C4-2B (cell line): ENCODE results near the gene PIK3R5.
"Not testable (repeated sequence)": the region's sequence is repeated elsewhere in the genome, so short reads cannot be mapped to it uniquely, and the experiment has no call there.

Experiments used
- H3K27ac ChIP-seq: fragments of 450-650 bp; 2 replicates; pipeline ENCODE4 v1.5.1; 2017
- ZFX ChIP-seq: fragments of 450-650 bp; IDR thresholded peaks from 2 replicates; pipeline ENCODE4 v1.6.1; 2017
- TF ChIP-seq, protein P1 (sequence below): fragments of 450-650 bp; conservative IDR thresholded peaks from 2 replicates; pipeline ENCODE4 v1.5.1; 2017; ENCODE audit warnings: mild to moderate bottlenecking

PIK3R5 gene

DNA sequence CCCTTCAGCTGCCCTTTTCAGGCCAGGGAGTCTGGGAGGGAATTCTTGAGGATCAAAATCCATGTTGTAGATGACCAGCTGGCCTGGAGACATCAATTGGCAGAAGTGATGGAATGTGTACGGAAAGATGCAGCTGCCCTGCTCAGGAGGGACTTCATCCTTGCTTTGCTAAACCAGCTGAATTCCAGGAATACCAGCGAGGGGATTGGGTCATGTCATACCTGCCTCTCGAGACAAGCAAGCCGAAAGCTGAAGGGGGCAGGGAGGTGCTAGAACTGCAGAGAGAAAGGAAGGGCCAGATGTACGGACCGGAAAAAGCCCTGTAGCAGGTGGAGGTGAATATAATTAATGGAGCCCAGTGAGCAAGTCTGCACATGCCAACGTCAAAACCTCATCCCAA lies 30.2 kb upstream of the PIK3R5 start:
- TF ChIP-seq, protein P1, sequence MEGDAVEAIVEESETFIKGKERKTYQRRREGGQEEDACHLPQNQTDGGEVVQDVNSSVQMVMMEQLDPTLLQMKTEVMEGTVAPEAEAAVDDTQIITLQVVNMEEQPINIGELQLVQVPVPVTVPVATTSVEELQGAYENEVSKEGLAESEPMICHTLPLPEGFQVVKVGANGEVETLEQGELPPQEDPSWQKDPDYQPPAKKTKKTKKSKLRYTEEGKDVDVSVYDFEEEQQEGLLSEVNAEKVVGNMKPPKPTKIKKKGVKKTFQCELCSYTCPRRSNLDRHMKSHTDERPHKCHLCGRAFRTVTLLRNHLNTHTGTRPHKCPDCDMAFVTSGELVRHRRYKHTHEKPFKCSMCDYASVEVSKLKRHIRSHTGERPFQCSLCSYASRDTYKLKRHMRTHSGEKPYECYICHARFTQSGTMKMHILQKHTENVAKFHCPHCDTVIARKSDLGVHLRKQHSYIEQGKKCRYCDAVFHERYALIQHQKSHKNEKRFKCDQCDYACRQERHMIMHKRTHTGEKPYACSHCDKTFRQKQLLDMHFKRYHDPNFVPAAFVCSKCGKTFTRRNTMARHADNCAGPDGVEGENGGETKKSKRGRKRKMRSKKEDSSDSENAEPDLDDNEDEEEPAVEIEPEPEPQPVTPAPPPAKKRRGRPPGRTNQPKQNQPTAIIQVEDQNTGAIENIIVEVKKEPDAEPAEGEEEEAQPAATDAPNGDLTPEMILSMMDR = no peak
- TF ChIP-seq ZFX = no peak

DNA sequence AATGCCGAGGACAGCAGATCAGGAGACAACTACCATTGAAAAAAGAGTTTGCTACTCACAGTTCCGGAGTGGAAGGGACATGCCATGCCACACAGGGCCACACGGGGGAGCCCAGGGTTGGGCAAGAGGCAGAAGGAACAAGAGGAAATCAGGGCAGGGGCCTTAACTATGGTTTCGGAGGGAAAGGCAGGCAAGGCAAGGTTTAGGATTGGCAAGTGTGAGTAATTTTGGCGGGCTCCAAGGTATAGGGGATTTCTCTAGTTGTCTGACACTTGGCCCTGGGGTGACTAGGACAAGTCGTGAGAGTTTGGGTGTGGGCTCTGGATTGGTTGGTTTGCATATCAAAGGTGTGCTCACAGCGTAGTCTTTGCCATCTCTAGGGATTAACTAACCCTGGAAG lies 28.8 kb upstream of the PIK3R5 start:
- TF ChIP-seq, protein P1 = peak; percentile 89
- TF ChIP-seq ZFX = no peak
- no peak overlapping the region for H3K27ac ChIP-seq

More for the DNA sequence above, 30.2 kb upstream of the PIK3R5 start:
- no peak overlapping the region for H3K27ac ChIP-seq

DNA sequence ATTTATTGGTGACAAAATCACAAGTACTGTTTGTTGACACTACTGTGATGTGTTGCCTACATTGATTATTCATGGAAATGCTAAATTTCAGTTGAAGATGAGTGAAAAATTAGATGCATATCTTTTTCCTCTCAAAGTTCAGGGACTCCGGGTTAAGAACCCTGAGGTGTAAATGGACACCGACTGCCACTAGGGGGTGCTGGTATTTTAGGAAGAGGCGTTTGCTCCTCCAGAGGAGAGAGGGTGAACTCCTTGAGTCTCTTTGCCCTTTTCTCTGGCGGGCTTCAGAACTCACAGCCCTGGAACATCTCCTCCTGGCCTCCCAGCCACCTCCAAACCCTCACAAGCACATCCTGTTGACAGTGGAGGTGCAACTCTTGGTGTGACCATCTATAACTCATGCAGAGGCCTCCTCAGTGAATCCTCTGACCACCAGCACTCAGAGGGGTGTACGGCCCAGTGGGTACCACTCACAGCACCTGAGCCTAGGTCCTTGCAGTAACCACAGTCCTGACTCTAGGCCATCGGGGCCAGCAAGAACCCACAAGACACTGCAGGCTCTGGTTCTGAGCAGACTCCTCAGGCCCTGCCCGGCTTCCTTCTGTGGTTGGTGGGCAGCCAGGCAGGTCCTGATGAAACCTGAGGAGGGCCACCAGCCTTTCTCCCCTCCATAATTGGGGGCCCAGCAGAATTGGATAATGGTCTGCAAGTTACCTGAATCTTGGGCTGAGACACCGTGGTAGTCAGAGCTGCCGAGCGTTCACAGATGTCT lies 26.2 kb upstream of the PIK3R5 start:
- TF ChIP-seq, protein P1 = peak; percentile 93
- TF ChIP-seq ZFX = no peak
- no peak overlapping the region for H3K27ac ChIP-seq

DNA sequence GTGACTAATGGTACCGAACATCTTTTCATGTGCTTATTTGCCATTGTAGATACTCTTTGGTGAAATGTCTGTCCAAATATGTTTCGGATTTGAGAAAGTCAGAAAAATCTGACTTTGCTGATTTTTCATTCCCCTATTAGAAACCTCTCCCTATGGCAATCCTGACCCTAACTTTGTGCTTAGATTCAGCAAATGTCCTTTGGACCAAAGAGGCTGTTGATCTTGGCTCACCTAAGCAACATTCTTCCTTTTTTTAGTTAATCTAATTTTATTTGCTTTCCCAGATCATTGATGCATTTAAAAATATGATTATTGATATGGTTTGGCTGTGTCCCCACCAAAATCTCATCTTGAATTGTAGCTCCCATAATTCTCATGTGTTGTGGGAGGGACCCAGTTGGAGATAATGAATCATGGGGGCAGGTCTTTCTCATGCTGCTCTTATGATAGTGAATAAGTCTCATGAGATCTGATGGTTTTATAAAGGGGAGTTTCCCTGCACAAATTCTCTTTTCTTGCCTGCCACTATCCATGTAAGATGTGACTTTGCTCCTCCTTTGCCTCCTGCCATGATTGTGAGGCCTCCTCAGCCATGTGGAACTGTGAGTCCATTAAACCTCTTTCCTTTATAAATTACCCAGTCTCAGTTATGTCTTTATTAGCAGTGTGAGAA lies 22.9 kb upstream of the PIK3R5 start:
- H3K27ac ChIP-seq = not testable (repeated sequence)

DNA sequence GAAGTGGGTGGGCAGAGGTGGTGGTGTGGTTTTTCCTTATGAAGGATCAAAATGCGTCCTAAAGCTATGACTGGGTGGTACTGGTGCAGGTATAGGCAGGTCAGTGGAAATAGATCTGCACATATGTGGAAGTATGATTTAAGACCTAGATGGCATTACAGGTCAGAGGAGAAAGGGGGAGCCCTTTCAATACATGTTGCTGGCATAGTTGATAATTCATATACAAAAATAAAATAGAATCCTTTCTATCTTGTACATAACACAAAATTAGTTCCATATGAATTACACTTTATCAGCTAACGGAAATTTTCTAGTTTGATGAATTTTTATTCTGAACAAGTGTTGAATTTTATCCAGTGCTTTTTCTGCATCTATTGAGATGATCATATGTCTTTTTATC lies 20.8 kb upstream of the PIK3R5 start:
- TF ChIP-seq ZFX = no peak
- TF ChIP-seq, protein P1 = peak; percentile 38
- H3K27ac ChIP-seq = no peak overlapping the region

DNA sequence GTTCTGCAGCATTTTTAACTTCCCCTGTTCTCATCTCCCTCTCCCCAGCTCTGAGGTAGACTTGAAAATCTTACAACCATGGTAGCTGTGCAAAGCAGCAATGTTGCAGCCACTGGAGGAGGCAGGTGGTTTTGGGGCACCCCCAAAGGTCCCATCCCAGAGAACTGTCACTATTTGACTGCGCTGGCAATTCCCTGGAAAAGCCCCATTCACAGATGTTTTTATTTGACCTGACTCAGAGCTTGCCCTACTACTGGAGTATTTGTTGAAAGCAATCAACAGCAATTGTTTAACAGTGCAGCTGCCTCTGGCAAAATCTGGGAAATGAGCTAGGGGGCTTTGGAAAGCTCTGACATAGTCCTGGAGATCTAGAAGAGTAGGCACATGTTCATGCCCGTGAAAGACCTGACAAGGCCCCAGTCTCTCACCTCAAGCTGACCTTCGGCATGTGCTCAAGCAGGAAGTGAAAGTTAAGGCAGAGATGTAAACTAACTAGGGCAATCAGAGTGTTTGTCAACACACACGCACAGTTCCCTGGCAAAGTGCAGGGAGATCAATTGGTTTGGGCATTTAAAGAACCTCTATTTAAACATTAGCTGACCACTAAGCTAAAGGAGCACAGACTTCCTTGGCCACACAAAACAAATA lies 19.7 kb upstream of the PIK3R5 start:
- peak; percentile 43; the same call in 1 of the 2 replicates for TF ChIP-seq ZFX
- TF ChIP-seq, protein P1 = no peak
- peak overlapping the region; percentile 43; the same call in 1 of the 2 replicates for H3K27ac ChIP-seq

DNA sequence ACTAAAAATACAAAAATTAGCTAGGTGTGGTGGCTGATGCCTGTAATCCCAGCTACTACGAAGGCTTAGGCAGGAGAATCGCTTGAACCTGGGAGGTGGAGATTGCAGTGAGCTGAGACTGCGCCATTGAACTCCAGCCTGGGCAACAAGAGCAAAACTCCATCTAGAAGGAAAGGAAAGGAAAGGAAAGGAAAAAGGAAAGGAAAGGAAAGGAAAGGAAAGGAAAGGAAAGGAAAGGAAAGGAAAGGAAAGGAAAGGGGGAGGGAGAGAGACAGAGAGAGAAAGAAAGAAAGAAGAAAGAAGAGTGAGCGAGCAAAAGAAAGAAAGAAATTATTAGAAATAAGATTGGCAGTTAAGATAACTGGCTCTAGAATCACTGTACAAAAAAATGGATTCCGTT lies 18.7 kb upstream of the PIK3R5 start:
- H3K27ac ChIP-seq = not testable (repeated sequence)

DNA sequence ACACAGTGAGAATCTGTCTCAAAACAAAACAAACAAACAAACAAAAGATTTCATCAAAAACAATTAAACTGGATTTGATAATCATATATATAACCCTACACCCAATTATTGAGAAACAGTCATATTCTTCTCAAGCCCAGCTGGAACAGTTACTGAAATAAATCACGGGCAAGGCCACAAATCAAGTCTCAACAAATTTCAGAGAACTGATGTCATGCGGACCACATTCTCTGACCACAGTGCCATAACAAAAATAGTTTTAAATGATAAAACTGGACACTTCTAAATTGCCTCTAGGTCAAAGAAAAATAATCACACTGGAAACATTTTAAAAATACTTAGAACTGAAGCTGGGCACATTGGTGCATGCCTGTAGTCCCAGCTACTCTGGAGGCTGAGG lies 15.9 kb upstream of the PIK3R5 start:
- no peak overlapping the region for H3K27ac ChIP-seq
- TF ChIP-seq, protein P1 = no peak
- TF ChIP-seq ZFX = no peak
